Measurements from ENCODE around the gene SERAC1. TPM values are rescaled to one million over a fixed set of nuclear protein-coding genes. Genes with fewer than 3 reads are reported as not detected.
A peak's percentile ranks its signal among the peaks of the same experiment; 100 is the strongest.

Gene SERAC1
- total and polyA plus RNA-seq, 8 donors: 6.3 to 14.3 (median 8.1) TPM

GRCh38 chr6:158086054-158086503 lies 82.0 kb downstream of the SERAC1 start:
- TF ChIP-seq CTCF (IDR thresholded peaks at IDR 0.05): no peak
- peak in 2 of 4 donors; percentile 30 to 52 for ATAC-seq
- Histone ChIP-seq H3K36me3 (peaks cover 0 to 37% (median 11%) of the 10 kb centered on the region in 3 donors), H3K27ac (no peak overlapping the region), H3K27me3 (no peaks in the 10 kb centered on the region), H3K9me3 (no peaks in the 10 kb centered on the region), H3K4me3 (no peak overlapping the region), H3K4me1 (no peaks in the 10 kb centered on the region)
- 88 to 93% methylated on average over 2 of the region's 2 CpGs for WGBS, 2 donors
- DNase-seq: no peak
- intact Hi-C loops (cut with DNase I): no loop called here
- FAIRE-seq: no peak

GRCh38 chr6:158085261-158086053 lies 82.6 kb downstream of the SERAC1 start:
- WGBS, 2 donors: 89 to 93% methylated on average over 21 of the region's 21 CpGs
- Histone ChIP-seq H3K36me3 (peaks cover 0 to 39% (median 11%) of the 10 kb centered on the region in 3 donors), H3K4me1 (no peaks in the 10 kb centered on the region), H3K4me3 (no peak overlapping the region), H3K27me3 (no peaks in the 10 kb centered on the region), H3K27ac (no peak overlapping the region), H3K9me3 (no peaks in the 10 kb centered on the region)
- DNase-seq (no peak), ATAC-seq (no peak), FAIRE-seq (no peak)
- TF ChIP-seq CTCF (IDR thresholded peaks at IDR 0.05): no peak
- intact Hi-C loops (cut with DNase I): no loop called here

- FAIRE-seq (no peak), DNase-seq (no peak), ATAC-seq (no peak)
- Histone ChIP-seq H3K27ac (no peak overlapping the region), H3K36me3 (peaks cover 0 to 39% (median 11%) of the 10 kb centered on the region in 3 donors), H3K9me3 (no peaks in the 10 kb centered on the region), H3K4me3 (no peak overlapping the region), H3K4me1 (no peaks in the 10 kb centered on the region), H3K27me3 (no peaks in the 10 kb centered on the region)
- 89 to 92% methylated on average over 23 of the region's 23 CpGs for WGBS, 2 donors
- no peak for TF ChIP-seq CTCF (IDR thresholded peaks at IDR 0.05)
- intact Hi-C loops (cut with DNase I): no loop called here
These were observed 84.4 kb downstream of the SERAC1 start for GRCh38 chr6:158083455-158084325.

GRCh38 chr6:158081657-158081935 lies 86.5 kb downstream of the SERAC1 start:
- H3K4me1 ChIP-seq: no peaks in the 10 kb centered on the region
- H3K36me3 ChIP-seq: peaks cover 0 to 35% (median 19%) of the 10 kb centered on the region in 3 donors
- WGBS, 2 donors: 93 to 98% methylated on average over 6 of the region's 6 CpGs
- intact Hi-C loops (cut with DNase I): no loop called here
- no peak overlapping the region for H3K4me3 ChIP-seq
- DNase-seq (no peak), ATAC-seq (no peak), FAIRE-seq (no peak)
- H3K27me3 ChIP-seq: no peaks in the 10 kb centered on the region
- no peaks in the 10 kb centered on the region for H3K9me3 ChIP-seq
- no peak overlapping the region for H3K27ac ChIP-seq
- no peak for TF ChIP-seq CTCF (IDR thresholded peaks at IDR 0.05)
